GM15510 (cell line): Measurements from ENCODE around the gene TSN.

ENCODE experiments used
- POLR2A ChIP-seq: IDR thresholded peaks from 3 replicates; pipeline ENCODE4 v1.6.1; 2011; ENCODE audit warnings: borderline replicate concordance; ENCODE audit not compliant: insufficient read length; ENCODE audit errors: extremely low read depth

Gene TSN

DNA sequence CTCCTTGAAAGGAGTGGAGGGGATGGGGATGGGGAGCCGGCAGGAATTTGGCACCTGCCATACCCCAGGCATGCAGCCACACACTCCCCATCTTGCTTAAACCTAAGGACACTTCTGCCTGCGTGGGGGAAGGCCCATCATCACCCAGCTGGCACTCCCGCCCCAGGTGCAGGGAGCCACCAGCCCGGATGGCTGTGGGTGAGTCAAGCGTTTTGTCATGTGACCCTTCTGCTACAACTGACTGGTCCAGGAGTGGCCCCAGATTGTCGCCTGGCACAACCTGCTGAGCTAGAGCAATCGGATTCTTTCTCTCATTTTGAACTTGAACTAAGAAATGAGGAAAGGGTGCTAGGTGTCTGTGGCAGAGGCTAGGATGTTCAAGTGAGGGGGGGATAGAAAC, 61.3 kb downstream of the TSN start:
- no peak for TF ChIP-seq POLR2A
